Glomerular visceral epithelial cell (primary cell): ENCODE measurements around the gene LRIT3.
A peak's percentile ranks its signal among the peaks of the same experiment; 100 is the strongest.

Experiments
- DNase-seq: peaks from one replicate; pipeline ENCODE4 v3.0.0-alpha.2; 2016; ENCODE audit errors: extremely low spot score

LRIT3 gene

DNA sequence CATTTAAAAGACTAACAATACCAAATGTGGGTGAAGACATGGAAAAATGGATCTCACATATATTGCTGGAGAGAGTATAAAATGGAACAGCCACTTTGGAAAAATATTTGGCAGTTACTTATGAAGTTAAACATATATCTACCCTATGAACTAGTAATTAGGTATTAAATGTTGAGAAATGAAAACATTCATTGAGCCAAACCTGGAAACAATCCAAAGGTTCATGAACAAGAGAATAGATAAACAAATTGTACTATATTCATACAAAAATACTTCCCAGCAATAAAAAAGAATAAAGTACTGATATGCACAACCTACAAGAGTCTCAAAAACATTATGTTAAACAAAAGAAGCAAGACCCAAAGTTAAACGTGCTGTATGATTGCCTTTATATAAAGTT lies 60.8 kb downstream of the LRIT3 start:
- no peak for DNase-seq

DNA sequence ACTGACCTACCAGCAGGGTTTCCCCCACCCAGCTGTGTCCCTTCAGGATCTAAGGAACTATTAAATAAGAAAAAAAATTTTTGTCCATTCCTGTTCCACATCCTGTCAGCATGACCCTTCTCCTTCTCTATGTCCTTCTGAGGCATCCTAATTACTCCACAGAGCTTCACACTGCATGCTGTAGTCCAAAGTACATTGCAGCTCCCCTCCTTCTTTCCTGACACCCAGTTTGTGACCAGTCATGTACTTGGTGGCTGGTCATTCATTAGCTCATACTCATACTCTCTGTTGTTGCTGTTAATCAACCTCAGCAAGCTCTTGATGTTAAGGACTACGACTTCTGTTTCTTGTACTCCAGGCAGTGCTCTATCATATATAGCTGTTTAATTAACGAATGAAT lies 62.3 kb downstream of the LRIT3 start:
- DNase-seq = no peak

DNA sequence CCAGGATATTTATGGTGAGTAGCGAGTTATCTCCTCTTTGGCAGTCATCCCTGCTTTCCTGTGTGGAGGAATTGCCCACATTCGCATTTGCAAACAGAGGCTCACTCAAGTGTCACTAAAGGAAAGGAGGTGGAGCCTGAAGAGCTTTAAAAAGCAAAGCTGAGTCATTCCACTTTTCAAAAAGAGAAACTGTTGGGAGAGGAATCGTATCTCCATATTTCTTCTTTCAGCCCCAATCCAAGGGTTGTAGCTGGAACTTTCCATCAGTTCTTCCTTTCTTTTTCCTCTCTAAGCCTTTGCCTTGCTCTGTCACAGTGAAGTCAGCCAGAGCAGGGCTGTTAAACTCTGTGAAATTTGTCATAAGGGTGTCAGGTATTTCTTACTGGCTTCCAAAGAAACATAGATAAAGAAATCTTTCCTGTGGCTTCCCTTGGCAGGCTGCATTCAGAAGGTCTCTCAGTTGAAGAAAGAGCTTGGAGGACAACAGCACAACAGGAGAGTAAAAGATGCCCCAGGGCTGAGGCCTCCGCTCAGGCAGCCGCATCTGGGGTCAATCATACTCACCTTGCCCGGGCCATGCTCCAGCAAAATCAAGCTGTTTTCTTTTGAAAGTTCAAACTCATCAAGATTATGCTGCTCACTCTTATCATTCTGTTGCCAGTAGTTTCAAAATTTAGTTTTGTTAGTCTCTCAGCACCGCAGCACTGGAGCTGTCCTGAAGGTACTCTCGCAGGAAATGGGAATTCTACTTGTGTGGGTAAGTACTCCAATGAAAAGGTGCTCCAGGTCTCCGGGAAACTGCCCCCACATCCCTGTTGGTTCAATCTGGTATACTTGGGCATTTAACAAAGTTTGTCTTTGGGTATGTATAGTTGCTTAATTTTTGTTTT lies 65.0 kb downstream of the LRIT3 start, which contains the start of gene EGF:
Gene EGF (plus strand): TSS at position 178 of the 890 bp plus-strand sequence. CDS start 453 bp downstream, at position 631.
- peak; percentile 54 for DNase-seq

DNA sequence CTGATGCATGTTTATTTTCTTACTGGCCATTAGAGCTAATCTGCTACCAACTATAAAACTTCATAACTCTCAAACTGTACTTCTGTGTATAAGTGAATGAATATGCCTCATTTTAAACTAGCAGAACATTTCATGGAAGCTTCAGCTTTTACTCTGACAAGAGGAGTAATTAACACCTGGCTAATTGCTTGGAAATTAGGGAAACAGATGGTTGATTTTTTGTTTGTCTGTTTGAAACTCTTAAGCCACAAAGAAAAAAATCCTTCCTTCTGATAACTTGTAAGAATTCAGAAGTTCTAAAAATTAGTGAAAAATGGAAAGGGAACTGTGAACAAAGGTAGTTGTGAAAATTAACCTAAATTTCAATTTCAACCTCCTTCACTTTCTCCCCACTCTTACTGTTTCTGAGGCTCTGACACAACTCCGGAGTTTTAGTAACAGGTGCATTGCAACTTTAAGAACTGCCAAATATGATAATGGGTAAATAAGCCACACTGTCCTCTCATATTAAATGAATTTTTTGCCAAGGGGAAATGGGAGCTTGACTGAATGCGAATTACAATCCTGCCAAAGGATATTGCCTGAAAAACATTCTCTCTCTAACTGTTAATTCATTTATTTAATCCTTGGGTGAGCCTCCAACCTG lies 65.8 kb downstream of the LRIT3 start:
- DNase-seq = no peak

DNA sequence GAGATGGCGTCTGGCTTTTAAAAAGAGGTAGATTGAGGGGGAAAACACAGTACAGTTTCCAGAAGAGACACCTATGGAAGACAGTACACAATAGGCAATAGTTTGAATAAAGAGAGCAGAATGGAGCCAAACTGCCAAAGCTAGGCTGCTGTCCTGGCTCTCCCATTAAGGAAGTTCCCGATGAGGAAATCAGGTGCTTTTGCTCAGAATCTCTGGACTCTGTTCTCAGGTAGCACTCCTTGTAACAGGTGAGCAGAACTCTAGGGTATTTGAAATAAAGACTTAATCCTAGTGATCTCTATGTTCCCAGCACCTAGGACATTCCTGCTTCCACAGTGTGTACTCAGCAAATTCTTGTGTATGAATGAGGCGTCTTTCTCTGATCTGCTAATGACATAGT lies 66.4 kb downstream of the LRIT3 start:
- no peak for DNase-seq

DNA sequence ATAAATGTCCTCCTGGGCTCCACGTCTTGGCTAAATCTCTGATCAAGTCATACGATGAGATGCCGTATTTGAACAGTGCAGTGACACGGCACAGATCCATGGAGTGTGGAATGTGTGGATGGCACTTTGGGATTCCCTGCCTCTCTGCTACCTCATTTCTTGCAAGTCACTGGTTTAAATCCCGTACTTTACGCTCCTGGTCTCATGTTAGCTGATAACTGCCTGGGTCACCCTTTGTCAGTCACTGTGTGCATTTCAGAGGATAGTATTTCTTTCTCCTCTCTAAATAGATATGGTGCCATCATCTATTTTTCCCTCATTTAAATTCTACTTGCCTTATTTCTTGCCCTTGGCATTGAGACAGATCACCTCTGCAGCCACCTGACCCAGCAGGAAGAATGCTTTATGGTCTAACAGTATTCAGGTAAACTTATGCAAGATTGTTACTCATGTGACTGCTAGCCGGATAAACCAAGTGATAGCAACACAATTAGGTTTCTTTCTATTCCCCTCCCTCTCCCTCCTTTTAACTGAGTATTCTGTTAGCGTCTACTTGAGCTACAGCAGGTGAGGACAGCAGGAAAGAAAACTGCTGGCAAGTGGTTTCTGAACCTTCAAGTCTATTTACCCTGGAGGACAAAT lies 67.6 kb downstream of the LRIT3 start:
- no peak for DNase-seq

DNA sequence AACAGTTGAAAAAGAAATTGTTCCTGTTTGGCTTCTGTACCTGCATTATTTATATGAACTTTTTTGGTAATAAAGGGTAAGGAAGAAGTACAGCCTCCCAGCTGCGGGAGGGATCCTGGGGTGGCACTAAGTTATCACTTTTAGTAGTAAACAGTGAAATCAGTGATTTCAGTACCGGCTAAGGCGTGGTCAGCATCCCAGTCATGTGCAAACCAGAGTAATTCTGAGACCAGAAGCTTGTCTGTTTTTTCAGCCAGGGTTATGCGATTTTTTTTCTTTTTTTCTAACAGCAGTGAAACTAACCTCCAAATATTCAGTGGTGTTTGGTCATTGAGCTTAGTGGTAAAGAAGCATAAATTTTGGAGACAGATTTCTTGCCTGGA lies 68.1 kb downstream of the LRIT3 start:
- DNase-seq = no peak

DNA sequence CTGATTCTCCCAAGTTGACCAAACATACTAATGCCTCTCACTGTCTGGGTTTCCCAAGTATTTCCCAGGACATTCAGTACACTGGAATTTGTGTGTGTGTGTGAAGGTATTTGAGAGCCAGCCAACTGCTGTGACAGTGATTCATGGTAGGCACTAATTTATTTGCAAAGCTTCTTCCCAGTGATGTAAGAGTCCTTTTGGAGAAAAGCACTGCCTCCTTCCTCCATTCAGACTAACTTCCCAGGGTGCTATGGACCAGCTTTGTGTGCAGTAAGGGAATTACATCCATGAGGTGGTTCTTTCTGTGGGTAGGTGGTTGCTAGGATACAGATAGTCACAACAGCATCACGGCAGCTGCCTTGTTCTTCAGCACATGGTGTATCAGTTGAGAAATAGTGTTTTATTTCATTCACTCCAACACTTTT lies 73.5 kb downstream of the LRIT3 start:
- peak; percentile 87 for DNase-seq
